ENCODE results near the gene CA11.
"Not testable (repeated sequence)": the region's sequence is repeated elsewhere in the genome, so short reads cannot be mapped to it uniquely, and the experiment has no call there.

The CA11 gene

DNA sequence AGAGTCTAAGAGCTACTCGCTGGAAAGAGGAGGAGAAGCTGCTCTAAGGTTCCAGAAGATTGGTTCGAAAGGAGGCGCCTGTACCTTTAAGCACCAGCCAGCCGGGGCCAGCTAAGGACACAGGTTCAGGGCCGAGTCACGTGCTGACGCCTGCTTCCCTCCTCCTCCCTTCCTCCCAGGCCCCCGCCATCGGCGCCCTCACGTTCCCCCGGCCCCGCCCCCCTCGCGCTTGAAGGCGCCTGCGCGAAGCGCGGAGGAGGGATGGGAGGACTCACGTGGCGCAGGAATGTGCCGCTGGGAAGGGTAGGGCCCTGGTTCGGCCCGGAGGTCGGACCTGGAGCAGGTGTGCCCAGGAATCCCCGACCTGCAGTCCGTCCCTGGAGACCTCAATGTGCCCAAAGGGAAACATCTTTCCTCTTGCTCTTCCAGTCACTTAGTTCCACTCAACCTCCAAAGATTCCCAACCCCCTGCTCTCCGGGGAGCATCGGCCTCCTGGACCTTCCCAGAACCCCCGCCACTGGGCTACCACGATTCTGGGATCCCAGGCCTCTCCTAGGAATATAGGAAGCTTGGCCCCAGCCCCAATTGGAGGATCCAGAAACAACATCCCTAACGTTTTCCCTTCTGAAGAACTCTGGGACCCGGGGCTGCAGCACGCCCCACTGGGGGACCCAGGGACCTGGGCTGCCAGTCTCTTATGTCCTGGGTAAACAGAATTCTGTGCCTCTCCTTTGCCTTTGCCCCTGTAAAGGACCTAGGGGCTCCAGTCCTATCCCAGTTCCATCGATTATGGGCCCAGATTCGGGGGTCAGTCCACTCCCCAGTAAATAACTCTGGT, 11.3 kb downstream of the CA11 start:
- peak; percentile 98 for DNase-seq (ENCODE audit: low spot score in 2 of 2)
- H3K36me3 ChIP-seq (replicated peaks), result peaks cover 40% of the 10 kb centered on the region
- H3K4me3 ChIP-seq, result peak overlapping the region; percentile 23
- in situ Hi-C loops (cut with MboI; ENCODE audit: low sequenced_read_pairs), result no loop called here
- peaks cover 30% of the 10 kb centered on the region for H3K4me1 ChIP-seq
- H3K27me3 ChIP-seq (ENCODE audit: low read depth), result no peaks in the 10 kb centered on the region
- peaks cover 2% of the 10 kb centered on the region; the same call in 1 of the 2 replicates for H3K9me3 ChIP-seq

- peaks cover 2% of the 10 kb centered on the region; the same call in 1 of the 2 replicates for H3K9me3 ChIP-seq
- DNase-seq (ENCODE audit: low spot score in 2 of 2), result no peak
- peaks cover 30% of the 10 kb centered on the region for H3K4me1 ChIP-seq
- no peaks in the 10 kb centered on the region for H3K27me3 ChIP-seq (ENCODE audit: low read depth)
- peak overlapping the region; percentile 15 for H3K4me3 ChIP-seq
- peaks cover 44% of the 10 kb centered on the region for H3K36me3 ChIP-seq (replicated peaks)
- in situ Hi-C loops (cut with MboI; ENCODE audit: low sequenced_read_pairs), result no loop called here
Measured at GRCh38 chr19:48634036-48634342, 12.0 kb downstream of the CA11 start.

DNA sequence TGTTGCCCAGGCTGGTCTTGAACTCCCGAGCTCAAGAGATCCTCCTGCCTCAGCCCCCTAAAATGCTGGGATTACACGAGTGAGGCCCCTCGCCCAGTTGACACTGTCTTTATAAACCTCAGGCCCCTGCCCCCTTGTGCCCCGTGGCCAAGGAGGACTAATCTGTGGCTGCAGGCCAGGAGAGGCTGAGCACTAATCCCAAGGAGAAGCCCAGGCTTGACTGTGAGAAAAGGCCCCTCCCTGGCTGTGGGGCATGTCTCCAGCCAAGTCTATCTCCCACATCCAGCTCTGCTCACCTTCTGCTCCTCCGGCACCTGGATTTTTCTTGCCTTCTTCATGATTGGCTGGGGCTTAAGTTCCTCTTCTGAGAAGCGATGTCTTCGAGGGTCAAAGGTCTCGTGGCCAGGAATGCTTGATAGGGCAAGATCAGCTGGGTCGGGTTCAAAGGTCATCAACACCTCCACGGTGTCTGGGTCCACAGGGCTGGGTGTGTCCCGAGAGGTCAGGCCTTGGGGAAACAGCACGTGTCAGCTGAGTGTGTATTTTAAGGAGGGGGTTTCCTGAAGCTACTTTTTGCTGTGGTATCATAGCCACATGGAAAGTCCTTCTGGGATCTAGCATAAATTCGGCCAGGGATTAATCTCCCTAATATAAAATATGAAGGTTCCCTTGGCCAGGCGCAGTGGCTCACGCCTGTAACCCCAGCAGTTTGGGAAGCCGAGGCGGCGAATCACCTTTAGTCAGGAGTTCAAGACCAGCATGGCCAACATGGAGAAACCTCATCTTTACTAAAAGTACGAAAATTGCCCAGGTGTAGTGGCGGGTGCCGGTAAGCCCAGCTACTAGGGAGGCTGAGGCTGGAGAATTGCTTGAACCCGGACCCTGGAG, 12.6 kb downstream of the CA11 start:
- peak in 1 of 2 experiments; percentile 48 for DNase-seq (ENCODE audit: low spot score in 2 of 2)
- Histone ChIP-seq H3K27me3 (ENCODE audit: low read depth) (no peaks in the 10 kb centered on the region), H3K9me3 (peaks cover 2% of the 10 kb centered on the region; the same call in 1 of the 2 replicates), H3K36me3 (replicated peaks) (peaks cover 44% of the 10 kb centered on the region), H3K4me3 (peak overlapping the region; percentile 15), H3K4me1 (peaks cover 26% of the 10 kb centered on the region)
- in situ Hi-C loops (cut with MboI; ENCODE audit: low sequenced_read_pairs), result no loop called here

DNA sequence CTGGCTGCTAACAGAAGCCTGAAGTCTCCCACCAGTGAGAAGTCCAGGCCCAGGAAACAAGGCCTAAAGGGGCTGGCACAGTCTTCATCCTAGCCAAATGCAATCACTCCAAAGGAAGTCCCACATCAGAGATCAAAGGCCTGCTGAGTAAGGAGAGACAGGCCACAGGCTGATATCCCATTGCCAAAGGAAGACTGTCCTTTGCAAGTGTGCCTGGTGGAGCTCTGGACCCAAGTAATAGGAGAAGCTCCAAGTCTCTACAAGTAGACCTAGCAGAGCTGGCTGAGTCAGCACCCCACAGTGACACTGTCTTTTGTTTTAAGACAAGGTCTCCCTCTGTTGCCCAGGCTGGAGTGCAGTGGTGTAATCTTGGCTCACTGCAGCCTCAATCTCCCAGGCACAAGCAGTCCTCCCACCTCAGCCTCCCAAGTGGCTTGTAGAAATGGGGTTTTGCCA, 13.3 kb downstream of the CA11 start:
- in situ Hi-C loops (cut with MboI; ENCODE audit: low sequenced_read_pairs), result no loop called here
- Histone ChIP-seq H3K9me3 (peaks cover 2% of the 10 kb centered on the region; the same call in 1 of the 2 replicates), H3K36me3 (replicated peaks) (peaks cover 44% of the 10 kb centered on the region), H3K4me1 (peaks cover 22% of the 10 kb centered on the region), H3K27me3 (ENCODE audit: low read depth) (no peaks in the 10 kb centered on the region), H3K4me3 (no peak overlapping the region)
- DNase-seq (ENCODE audit: low spot score in 2 of 2), result no peak

DNA sequence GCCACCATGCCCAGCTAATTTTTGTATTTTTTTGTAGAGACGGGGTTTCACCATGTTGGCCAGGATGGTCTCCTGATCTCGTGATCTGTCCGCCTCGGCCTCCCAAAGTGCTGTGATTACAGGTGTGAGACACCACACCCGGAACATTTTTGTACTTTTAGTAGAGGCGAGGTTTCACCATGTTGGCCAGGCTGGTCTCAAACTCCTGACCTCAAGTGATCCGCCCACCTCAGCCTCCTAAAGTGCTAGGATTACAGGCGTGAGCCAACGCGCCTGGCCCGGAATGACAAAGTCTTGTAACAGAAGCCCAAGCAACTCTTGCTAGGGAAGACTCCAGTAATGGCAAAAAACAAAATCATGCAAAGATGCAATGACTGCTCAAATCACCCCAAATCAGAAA, 13.7 kb downstream of the CA11 start:
- in situ Hi-C loops (cut with MboI; ENCODE audit: low sequenced_read_pairs); H3K27me3 ChIP-seq (ENCODE audit: low read depth); H3K4me3 ChIP-seq; H3K9me3 ChIP-seq; DNase-seq (ENCODE audit: low spot score in 2 of 2): not testable (repeated sequence)
- Histone ChIP-seq H3K36me3 (replicated peaks) (peaks cover 44% of the 10 kb centered on the region), H3K4me1 (peaks cover 22% of the 10 kb centered on the region)

GRCh38 chr19:48631225-48631624, 14.8 kb downstream of the CA11 start:
- H3K4me1 ChIP-seq, result peaks cover 24% of the 10 kb centered on the region
- H3K9me3 ChIP-seq, result no peaks in the 10 kb centered on the region
- H3K36me3 ChIP-seq (replicated peaks), result peaks cover 43% of the 10 kb centered on the region
- in situ Hi-C loops (cut with MboI; ENCODE audit: low sequenced_read_pairs), result no loop called here
- peak in 1 of 2 experiments; percentile 20 for DNase-seq (ENCODE audit: low spot score in 2 of 2)
- no peak overlapping the region for H3K4me3 ChIP-seq
- H3K27me3 ChIP-seq (ENCODE audit: low read depth), result no peaks in the 10 kb centered on the region

- peak in 1 of 2 experiments; percentile 21 for DNase-seq (ENCODE audit: low spot score in 2 of 2)
- no peaks in the 10 kb centered on the region for H3K27me3 ChIP-seq (ENCODE audit: low read depth)
- in situ Hi-C loops (cut with MboI; ENCODE audit: low sequenced_read_pairs), result no loop called here
- H3K36me3 ChIP-seq (replicated peaks), result peaks cover 45% of the 10 kb centered on the region
- H3K4me3 ChIP-seq, result no peak overlapping the region
- peaks cover 24% of the 10 kb centered on the region for H3K4me1 ChIP-seq
- no peaks in the 10 kb centered on the region for H3K9me3 ChIP-seq
Measured at GRCh38 chr19:48630296-48631063, 15.5 kb downstream of the CA11 start.

DNA sequence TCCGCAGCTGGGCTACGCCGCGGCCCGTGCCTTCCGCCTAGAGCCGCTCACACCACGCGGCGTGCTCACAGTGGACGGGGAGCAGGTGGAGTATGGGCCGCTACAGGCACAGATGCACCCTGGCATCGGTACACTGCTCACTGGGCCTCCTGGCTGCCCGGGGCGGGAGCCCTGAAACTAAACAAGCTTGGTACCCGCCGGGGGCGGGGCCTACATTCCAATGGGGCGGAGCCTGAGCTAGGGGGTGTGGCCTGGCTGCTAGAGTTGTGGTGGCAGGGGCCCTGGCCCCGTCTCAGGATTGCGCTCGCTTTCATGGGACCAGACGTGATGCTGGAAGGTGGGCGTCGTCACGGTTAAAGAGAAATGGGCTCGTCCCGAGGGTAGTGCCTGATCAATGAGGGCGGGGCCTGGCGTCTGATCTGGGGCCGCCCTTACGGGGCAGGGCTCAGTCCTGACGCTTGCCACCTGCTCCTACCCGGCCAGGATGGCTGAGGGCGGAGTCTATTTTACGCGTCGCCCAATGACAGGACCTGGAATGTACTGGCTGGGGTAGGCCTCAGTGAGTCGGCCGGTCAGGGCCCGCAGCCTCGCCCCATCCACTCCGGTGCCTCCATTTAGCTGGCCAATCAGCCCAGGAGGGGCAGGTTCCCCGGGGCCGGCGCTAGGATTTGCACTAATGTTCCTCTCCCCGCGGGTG, 16.2 kb downstream of the CA11 start:
- Histone ChIP-seq H3K4me3 (no peak overlapping the region), H3K4me1 (peaks cover 22% of the 10 kb centered on the region), H3K9me3 (no peaks in the 10 kb centered on the region), H3K27me3 (ENCODE audit: low read depth) (no peaks in the 10 kb centered on the region), H3K36me3 (replicated peaks) (peaks cover 45% of the 10 kb centered on the region)
- DNase-seq (ENCODE audit: low spot score in 2 of 2), result peak in 1 of 2 experiments; percentile 72
- in situ Hi-C loops (cut with MboI; ENCODE audit: low sequenced_read_pairs), result no loop called here

GRCh38 chr19:48629297-48629598, 16.7 kb downstream of the CA11 start:
- peaks cover 21% of the 10 kb centered on the region for H3K4me1 ChIP-seq
- H3K4me3 ChIP-seq, result no peak overlapping the region

GRCh38 chr19:48628486-48629296, 17.3 kb downstream of the CA11 start:
- H3K36me3 ChIP-seq (replicated peaks), result peaks cover 44% of the 10 kb centered on the region
- no peak overlapping the region for H3K4me3 ChIP-seq
- no peaks in the 10 kb centered on the region for H3K9me3 ChIP-seq

More at GRCh38 chr19:48629297-48629598, 16.7 kb downstream of the CA11 start:
- DNase-seq (ENCODE audit: low spot score in 2 of 2), result no peak
- in situ Hi-C loops (cut with MboI; ENCODE audit: low sequenced_read_pairs), result no loop called here
- Histone ChIP-seq H3K9me3 (no peaks in the 10 kb centered on the region), H3K36me3 (replicated peaks) (peaks cover 45% of the 10 kb centered on the region), H3K27me3 (ENCODE audit: low read depth) (no peaks in the 10 kb centered on the region)

GRCh38 chr19:48627865-48628314, 18.1 kb downstream of the CA11 start:
- no peak for DNase-seq (ENCODE audit: low spot score in 2 of 2)
- Histone ChIP-seq H3K4me1 (peaks cover 15% of the 10 kb centered on the region), H3K36me3 (replicated peaks) (peaks cover 36% of the 10 kb centered on the region), H3K4me3 (no peak overlapping the region), H3K9me3 (no peaks in the 10 kb centered on the region), H3K27me3 (ENCODE audit: low read depth) (no peaks in the 10 kb centered on the region)
- in situ Hi-C loops (cut with MboI; ENCODE audit: low sequenced_read_pairs), result no loop called here

More at GRCh38 chr19:48628486-48629296, 17.3 kb downstream of the CA11 start:
- Histone ChIP-seq H3K4me1 (peaks cover 17% of the 10 kb centered on the region), H3K27me3 (ENCODE audit: low read depth) (no peaks in the 10 kb centered on the region)
- peak in 1 of 2 experiments; percentile 29 for DNase-seq (ENCODE audit: low spot score in 2 of 2)
- in situ Hi-C loops (cut with MboI; ENCODE audit: low sequenced_read_pairs), result no loop called here

DNA sequence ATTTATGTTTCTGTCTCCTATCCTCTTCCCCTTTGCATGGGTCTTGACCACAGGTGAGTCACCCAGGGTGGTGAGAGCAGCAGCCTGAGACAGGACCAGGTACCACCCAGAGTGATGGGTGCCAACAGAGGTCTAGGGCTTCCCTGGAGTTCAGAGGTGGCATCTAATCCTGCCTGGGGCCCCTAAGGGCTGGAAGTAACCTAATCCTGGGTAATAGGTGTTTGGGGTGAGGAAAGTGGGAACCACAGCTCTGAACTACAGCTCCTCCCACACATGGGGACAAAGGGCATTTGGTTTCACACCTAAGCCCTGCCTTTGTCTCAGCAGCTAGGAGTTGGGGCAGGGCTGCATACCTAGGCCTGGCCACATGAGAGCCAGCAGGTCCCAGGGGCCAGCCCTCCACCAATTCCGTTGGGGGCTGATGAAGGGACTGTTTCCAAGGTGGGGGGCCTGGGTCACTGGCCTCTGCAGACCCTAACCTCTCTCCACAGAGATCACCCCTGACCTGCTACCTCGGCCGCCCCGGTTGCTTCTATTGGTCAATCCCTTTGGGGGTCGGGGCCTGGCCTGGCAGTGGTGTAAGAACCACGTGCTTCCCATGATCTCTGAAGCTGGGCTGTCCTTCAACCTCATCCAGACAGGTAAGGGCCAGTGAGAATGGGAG, 18.7 kb downstream of the CA11 start:
- Histone ChIP-seq H3K27me3 (ENCODE audit: low read depth) (no peaks in the 10 kb centered on the region), H3K4me1 (peaks cover 15% of the 10 kb centered on the region), H3K36me3 (replicated peaks) (peaks cover 30% of the 10 kb centered on the region), H3K4me3 (no peak overlapping the region), H3K9me3 (no peaks in the 10 kb centered on the region)
- in situ Hi-C loops (cut with MboI; ENCODE audit: low sequenced_read_pairs), result no loop called here
- no peak for DNase-seq (ENCODE audit: low spot score in 2 of 2)
